Astrocyte (in vitro differentiated cells and primary cell): Measurements from ENCODE around the gene WDR86. TPM values are rescaled to one million over a fixed set of nuclear protein-coding genes. Genes with fewer than 3 reads are reported as not detected.

ENCODE experiments used
- DNase-seq: peaks from one replicate; pipeline ENCODE4 v3.0.0-alpha.2; 2010; ENCODE audit warnings: low read depth
- FAIRE-seq: peaks from 2 replicates; lab custom pipeline; 2011; peaks lifted over from hg19 to GRCh38; lab: Jason Lieb, UNC
- H2AFZ ChIP-seq: 2 replicates; pipeline ENCODE4 v1.6.0; 2012; ENCODE audit warnings: low read depth, low read length, inconsistent platforms
- H3K27ac ChIP-seq: 2 replicates; pipeline ENCODE4 v1.5.1; 2011; ENCODE audit warnings: low read depth, low read length, inconsistent platforms
- H3K27me3 ChIP-seq: 2 replicates; pipeline ENCODE4 v1.6.0; 2011; ENCODE audit warnings: low read length, inconsistent platforms; ENCODE audit not compliant: insufficient read depth
- H3K36me3 ChIP-seq: 2 replicates; pipeline ENCODE4 v1.5.1; 2011; ENCODE audit warnings: low read length, inconsistent platforms; ENCODE audit not compliant: insufficient read depth
- H3K4me1 ChIP-seq: 2 replicates; pipeline ENCODE4 v1.5.1; 2011; ENCODE audit warnings: low read length, inconsistent platforms; ENCODE audit not compliant: insufficient read depth
- H3K4me2 ChIP-seq: 2 replicates; pipeline ENCODE4 v1.6.0; 2012; ENCODE audit warnings: low read length, inconsistent platforms
- H3K4me3 ChIP-seq: 2 replicates; pipeline ENCODE4 v1.5.1; 2011; ENCODE audit warnings: low read depth, mild to moderate bottlenecking, low read length, inconsistent platforms; ENCODE audit not compliant: insufficient read depth
- H3K79me2 ChIP-seq: 2 replicates; pipeline ENCODE4 v1.6.0; 2012; ENCODE audit warnings: mild to moderate bottlenecking, low read length, inconsistent platforms; ENCODE audit not compliant: insufficient read depth
- H3K9ac ChIP-seq: 2 replicates; pipeline ENCODE4 v1.6.0; 2012; ENCODE audit warnings: mild to moderate bottlenecking, low read length, inconsistent platforms
- H3K9me3 ChIP-seq: 2 replicates; pipeline ENCODE4 v1.5.1; 2012; ENCODE audit warnings: low read depth, mild to moderate bottlenecking, low read length, inconsistent platforms; ENCODE audit not compliant: insufficient read depth
- H4K20me1 ChIP-seq: 2 replicates; pipeline ENCODE4 v1.6.0; 2012; ENCODE audit warnings: low read length, inconsistent platforms; ENCODE audit not compliant: insufficient read depth
- H3K27ac Mint-ChIP-seq: one replicate; pipeline ENCODE4 v1.8.0; 2021; ENCODE audit warnings: mild to moderate bottlenecking, mixed read lengths; ENCODE audit not compliant: unreplicated experiment
- H3K27me3 Mint-ChIP-seq: one replicate; pipeline ENCODE4 v1.8.0; 2021; ENCODE audit warnings: low read depth, mixed read lengths; ENCODE audit not compliant: unreplicated experiment
- H3K36me3 Mint-ChIP-seq: one replicate; pipeline ENCODE4 v1.8.0; 2021; ENCODE audit warnings: low read depth, mixed read lengths; ENCODE audit not compliant: unreplicated experiment
- H3K4me1 Mint-ChIP-seq: one replicate; pipeline ENCODE4 v1.8.0; 2021; ENCODE audit warnings: low read depth, mixed read lengths; ENCODE audit not compliant: unreplicated experiment
- H3K4me3 Mint-ChIP-seq: one replicate; pipeline ENCODE4 v1.8.0; 2021; ENCODE audit warnings: mild to moderate bottlenecking, moderate library complexity, mixed read lengths; ENCODE audit not compliant: unreplicated experiment
- H3K9me3 Mint-ChIP-seq: one replicate; pipeline ENCODE4 v1.8.0; 2021; ENCODE audit warnings: mild to moderate bottlenecking, mixed read lengths; ENCODE audit not compliant: unreplicated experiment
- EZH2 ChIP-seq: IDR thresholded peaks from 2 replicates; pipeline ENCODE4 v1.6.1; 2012; ENCODE audit warnings: mild to moderate bottlenecking, low read length, inconsistent platforms; ENCODE audit not compliant: insufficient read depth
- total RNA-seq: library from RNA; stranded (reverse); gene quantifications from 2 replicates; pipeline ENCODE4 v1.2.1, GENCODE V29; 2021
- TF ChIP-seq, protein P1 (sequence below): IDR thresholded peaks from 2 replicates; pipeline ENCODE4 v1.5.1; 2011; ENCODE audit warnings: low read depth, mild to moderate bottlenecking, inconsistent platforms, low read length, moderate library complexity; ENCODE audit not compliant: insufficient read depth

Gene WDR86
- total RNA-seq, 1 donor from 2014 or later = 3.6 TPM

DNA sequence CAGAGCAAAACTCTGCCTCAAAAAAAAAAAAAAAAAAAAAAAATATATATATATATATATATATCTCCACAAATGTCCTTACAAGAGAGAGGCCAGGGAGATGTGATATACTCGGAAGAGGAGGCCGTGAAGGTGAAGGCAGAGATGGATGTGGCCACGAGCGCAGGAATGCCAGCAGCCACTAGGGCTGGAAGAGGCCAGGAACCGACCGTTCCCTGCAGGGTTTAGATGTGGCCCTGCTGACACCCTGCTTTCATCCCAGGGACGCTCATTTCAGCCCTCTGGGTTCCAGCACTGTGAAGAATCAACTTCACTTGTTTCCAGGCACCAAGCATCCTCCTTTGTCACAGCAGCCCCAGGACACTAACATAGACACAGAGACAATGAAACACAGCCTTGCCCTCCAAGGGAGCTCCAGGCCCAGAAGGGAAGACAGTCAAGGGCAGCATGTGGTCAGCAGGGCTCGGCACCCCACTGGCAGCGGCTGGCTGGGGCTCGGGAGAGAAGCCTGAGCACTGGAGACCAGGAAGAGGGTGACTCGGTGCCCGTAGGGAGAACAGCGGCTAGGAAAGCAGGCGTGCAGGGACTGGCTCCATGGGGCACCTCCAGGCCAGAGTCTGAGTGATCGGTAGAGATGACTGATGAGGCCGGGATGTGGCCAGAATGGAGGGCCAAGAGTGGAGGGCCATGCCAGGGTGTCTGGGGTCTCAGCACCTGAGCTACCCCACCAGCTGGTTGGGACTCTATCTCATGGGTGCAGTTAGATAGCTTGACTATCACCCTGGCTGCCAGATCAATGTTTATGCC lies 7.6 kb downstream of the WDR86 start:
- DNase-seq = no peak
- no peak for TF ChIP-seq EZH2
- TF ChIP-seq, protein P1, sequence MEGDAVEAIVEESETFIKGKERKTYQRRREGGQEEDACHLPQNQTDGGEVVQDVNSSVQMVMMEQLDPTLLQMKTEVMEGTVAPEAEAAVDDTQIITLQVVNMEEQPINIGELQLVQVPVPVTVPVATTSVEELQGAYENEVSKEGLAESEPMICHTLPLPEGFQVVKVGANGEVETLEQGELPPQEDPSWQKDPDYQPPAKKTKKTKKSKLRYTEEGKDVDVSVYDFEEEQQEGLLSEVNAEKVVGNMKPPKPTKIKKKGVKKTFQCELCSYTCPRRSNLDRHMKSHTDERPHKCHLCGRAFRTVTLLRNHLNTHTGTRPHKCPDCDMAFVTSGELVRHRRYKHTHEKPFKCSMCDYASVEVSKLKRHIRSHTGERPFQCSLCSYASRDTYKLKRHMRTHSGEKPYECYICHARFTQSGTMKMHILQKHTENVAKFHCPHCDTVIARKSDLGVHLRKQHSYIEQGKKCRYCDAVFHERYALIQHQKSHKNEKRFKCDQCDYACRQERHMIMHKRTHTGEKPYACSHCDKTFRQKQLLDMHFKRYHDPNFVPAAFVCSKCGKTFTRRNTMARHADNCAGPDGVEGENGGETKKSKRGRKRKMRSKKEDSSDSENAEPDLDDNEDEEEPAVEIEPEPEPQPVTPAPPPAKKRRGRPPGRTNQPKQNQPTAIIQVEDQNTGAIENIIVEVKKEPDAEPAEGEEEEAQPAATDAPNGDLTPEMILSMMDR = no peak

DNA sequence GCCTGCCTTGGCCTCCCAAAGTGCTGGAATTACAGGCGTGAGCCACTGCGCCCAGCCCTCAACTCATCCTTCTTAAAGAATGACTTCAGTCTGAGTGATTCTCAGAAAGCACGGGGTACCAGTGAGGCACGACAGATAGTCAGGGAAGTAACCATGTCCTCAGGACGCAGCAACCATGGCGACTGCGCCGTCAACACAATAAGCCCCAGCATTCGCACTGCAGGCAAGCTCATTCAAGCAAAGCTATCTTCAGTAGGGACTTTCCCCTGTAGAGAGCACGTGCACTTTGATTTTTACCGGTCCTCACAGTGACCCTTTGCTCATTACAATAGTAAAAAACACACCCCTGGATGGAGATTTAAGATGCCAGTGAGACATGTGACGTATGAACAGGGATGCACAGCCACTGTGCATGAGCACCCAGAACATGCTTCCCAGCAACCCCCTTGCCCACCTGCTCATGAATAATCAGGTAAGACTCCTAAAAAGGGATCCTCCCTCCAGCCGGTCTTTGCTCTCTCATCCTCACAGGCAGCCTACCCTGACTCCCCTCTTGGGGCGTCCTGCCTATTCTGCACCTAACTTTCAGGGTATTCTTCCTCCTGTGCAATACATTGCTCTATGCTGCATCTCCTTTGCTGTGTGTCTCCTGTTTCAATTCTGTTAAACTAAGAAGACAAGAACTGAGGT lies 9.1 kb downstream of the WDR86 start:
- H3K27me3 Mint-ChIP-seq = peaks cover 45% of the 10 kb centered on the region
- Histone ChIP-seq H4K20me1 (no peaks in the 10 kb centered on the region), H3K27me3 (peaks cover 11% of the 10 kb centered on the region), H3K36me3 (no peaks in the 10 kb centered on the region), H3K79me2 (no peaks in the 10 kb centered on the region), H3K4me3 (no peak overlapping the region), H3K9me3 (no peaks in the 10 kb centered on the region), H2AFZ (no peak overlapping the region), H3K27ac (no peak overlapping the region), H3K4me1 (peaks cover 2% of the 10 kb centered on the region), H3K4me2 (no peak overlapping the region), H3K9ac (no peak overlapping the region)
- peaks cover 2% of the 10 kb centered on the region for H3K9me3 Mint-ChIP-seq
- no peak for TF ChIP-seq EZH2
- TF ChIP-seq, protein P1 = no peak
- DNase-seq (no peak), FAIRE-seq (no peak)
- H3K36me3 Mint-ChIP-seq = no peaks in the 10 kb centered on the region
- H3K27ac Mint-ChIP-seq = no peak overlapping the region
- peaks cover 6% of the 10 kb centered on the region for H3K4me1 Mint-ChIP-seq
- H3K4me3 Mint-ChIP-seq = no peak overlapping the region

More for the DNA sequence above, 7.6 kb downstream of the WDR86 start:
- no peak for FAIRE-seq
- Histone ChIP-seq H3K9ac (no peak overlapping the region), H3K79me2 (no peaks in the 10 kb centered on the region), H2AFZ (no peak overlapping the region), H3K27ac (no peak overlapping the region), H3K4me3 (no peak overlapping the region), H3K4me2 (no peak overlapping the region), H4K20me1 (no peaks in the 10 kb centered on the region), H3K27me3 (peaks cover 11% of the 10 kb centered on the region), H3K9me3 (no peaks in the 10 kb centered on the region), H3K36me3 (no peaks in the 10 kb centered on the region), H3K4me1 (peaks cover 2% of the 10 kb centered on the region)
- Mint-ChIP-seq H3K9me3 (peaks cover 2% of the 10 kb centered on the region), H3K27me3 (peaks cover 55% of the 10 kb centered on the region), H3K4me1 (peaks cover 6% of the 10 kb centered on the region), H3K4me3 (no peak overlapping the region), H3K36me3 (peaks cover 2% of the 10 kb centered on the region), H3K27ac (no peak overlapping the region)
